Endometrial microvascular endothelial cells (primary cell): ENCODE results near the gene MASP1. TPM values are rescaled to one million over a fixed set of nuclear protein-coding genes. Genes with fewer than 3 reads are reported as not detected.

Experiments used
- in situ Hi-C: cut with HindIII; loops from 2 replicates; pipeline ENCODE4 v1.10.0; 2017; ENCODE audit warnings: low sequenced_read_pairs, low pct_unique_long_range_greater_than_20kb; ENCODE audit errors: inconsistent ontology term
- total RNA-seq: library from RNA; depleted of rRNA; stranded (reverse); fragments of >200 nt; gene quantifications from one replicate; pipeline ENCODE4 v1.2.3, GENCODE V29; 2015; ENCODE audit errors: inconsistent ontology term

MASP1 gene
- not detected for total RNA-seq

GRCh38 chr3:187291512-187292132 is at the start of gene MASP1:
MASP1 (minus strand) TSS chr3:187291737; CDS start chr3:187291632, 105 bp downstream.
- in situ Hi-C loops = no loop called here

- in situ Hi-C loops = no loop called here
Measured at GRCh38 chr3:187340578-187340977, 49.0 kb upstream of the MASP1 start.

- in situ Hi-C loops = no loop called here
Measured at GRCh38 chr3:187336322-187336721, 44.8 kb upstream of the MASP1 start.

- in situ Hi-C loops = no loop called here
Measured at GRCh38 chr3:187334904-187335303, 43.4 kb upstream of the MASP1 start.

- in situ Hi-C loops = no loop called here
Measured at GRCh38 chr3:187328691-187329090, 37.2 kb upstream of the MASP1 start.

GRCh38 chr3:187327845-187328244 is 36.3 kb upstream of the MASP1 start:
- in situ Hi-C loops = no loop called here

GRCh38 chr3:187325632-187326031 is 34.1 kb upstream of the MASP1 start:
- in situ Hi-C loops = no loop called here

GRCh38 chr3:187323091-187323490 is 31.6 kb upstream of the MASP1 start:
- in situ Hi-C loops = no loop called here

GRCh38 chr3:187322291-187322690 is 30.8 kb upstream of the MASP1 start:
- in situ Hi-C loops = no loop called here

GRCh38 chr3:187321766-187322165 is 30.2 kb upstream of the MASP1 start:
- in situ Hi-C loops = no loop called here

- in situ Hi-C loops = loop anchor here (10.0 kb wide), 1 partner anchor 365 kb away; no protein-coding TSS in a partner anchor
Measured at GRCh38 chr3:187319699-187320302, 28.3 kb upstream of the MASP1 start.

- in situ Hi-C loops = loop anchor here (10.0 kb wide), 1 partner anchor 366 kb away; no protein-coding TSS in a partner anchor
Measured at GRCh38 chr3:187318819-187319616, 27.5 kb upstream of the MASP1 start.

- in situ Hi-C loops = loop anchor here (10.0 kb wide), 1 partner anchor 369 kb away; no protein-coding TSS in a partner anchor
Measured at GRCh38 chr3:187315872-187316271, 24.3 kb upstream of the MASP1 start.

GRCh38 chr3:187314176-187314575 is 22.6 kb upstream of the MASP1 start:
- in situ Hi-C loops = loop anchor here (10.0 kb wide), 1 partner anchor 371 kb away; no protein-coding TSS in a partner anchor

- in situ Hi-C loops = loop anchor here (10.0 kb wide), 1 partner anchor 374 kb away; no protein-coding TSS in a partner anchor
Measured at GRCh38 chr3:187310954-187311470, 19.5 kb upstream of the MASP1 start.

GRCh38 chr3:187310226-187310625 is 18.7 kb upstream of the MASP1 start:
- in situ Hi-C loops = loop anchor here (10.0 kb wide), 1 partner anchor 375 kb away; no protein-coding TSS in a partner anchor

GRCh38 chr3:187305881-187306280 is 14.3 kb upstream of the MASP1 start:
- in situ Hi-C loops = no loop called here

GRCh38 chr3:187299611-187300010 is 8.1 kb upstream of the MASP1 start:
- in situ Hi-C loops = no loop called here

GRCh38 chr3:187296911-187297310 is 5.4 kb upstream of the MASP1 start:
- in situ Hi-C loops = no loop called here
